ENCODE data around the gene PRL.

PRL gene

GRCh38 chr6:22288721-22289120 is 8.1 kb downstream of the PRL start:
- Histone ChIP-seq H3K27ac (ENCODE audit: poor library complexity, severe bottlenecking) (no peak overlapping the region), H3K27me3 (ENCODE audit: insufficient read depth, poor library complexity, severe bottlenecking) (no peaks in the 10 kb centered on the region), H3K36me3 (ENCODE audit: low read depth) (no peaks in the 10 kb centered on the region), H3K4me1 (ENCODE audit: insufficient read depth, poor library complexity, severe bottlenecking) (no peaks in the 10 kb centered on the region), H3K9me3 (ENCODE audit: severe bottlenecking) (no peaks in the 10 kb centered on the region), H3K4me3 (ENCODE audit: severe bottlenecking) (no peak overlapping the region)
- no peak for DNase-seq (ENCODE audit: low spot score)
- no peak for ATAC-seq (ENCODE audit: low read depth)
- no peak for TF ChIP-seq CTCF (IDR thresholded peaks at IDR 0.05; ENCODE audit: poor library complexity, severe bottlenecking)

GRCh38 chr6:22284666-22285065 is 12.2 kb downstream of the PRL start:
- Histone ChIP-seq H3K27ac (ENCODE audit: poor library complexity, severe bottlenecking) (no peak overlapping the region), H3K36me3 (ENCODE audit: low read depth) (no peaks in the 10 kb centered on the region), H3K9me3 (ENCODE audit: severe bottlenecking) (no peaks in the 10 kb centered on the region), H3K27me3 (ENCODE audit: insufficient read depth, poor library complexity, severe bottlenecking) (no peaks in the 10 kb centered on the region), H3K4me3 (ENCODE audit: severe bottlenecking) (no peak overlapping the region), H3K4me1 (ENCODE audit: insufficient read depth, poor library complexity, severe bottlenecking) (no peaks in the 10 kb centered on the region)
- no peak for TF ChIP-seq CTCF (IDR thresholded peaks at IDR 0.05; ENCODE audit: poor library complexity, severe bottlenecking)
- ATAC-seq (ENCODE audit: low read depth): no peak
- no peak for DNase-seq (ENCODE audit: low spot score)

- Histone ChIP-seq H3K9me3 (ENCODE audit: severe bottlenecking) (no peaks in the 10 kb centered on the region), H3K4me3 (ENCODE audit: severe bottlenecking) (no peak overlapping the region), H3K27me3 (ENCODE audit: insufficient read depth, poor library complexity, severe bottlenecking) (no peaks in the 10 kb centered on the region), H3K36me3 (ENCODE audit: low read depth) (no peaks in the 10 kb centered on the region), H3K27ac (ENCODE audit: poor library complexity, severe bottlenecking) (no peak overlapping the region), H3K4me1 (ENCODE audit: insufficient read depth, poor library complexity, severe bottlenecking) (no peaks in the 10 kb centered on the region)
- DNase-seq (ENCODE audit: low spot score) (no peak), ATAC-seq (ENCODE audit: low read depth) (no peak)
- TF ChIP-seq CTCF (IDR thresholded peaks at IDR 0.05; ENCODE audit: poor library complexity, severe bottlenecking): no peak
These were observed 15.3 kb downstream of the PRL start for GRCh38 chr6:22281341-22282085.

- DNase-seq (ENCODE audit: low spot score): no peak
These were observed 17.4 kb downstream of the PRL start for GRCh38 chr6:22279427-22279826.

More at GRCh38 chr6:22279427-22279826, 17.4 kb downstream of the PRL start:
- no peak for ATAC-seq (ENCODE audit: low read depth)
- Histone ChIP-seq H3K9me3 (ENCODE audit: severe bottlenecking) (no peaks in the 10 kb centered on the region), H3K4me3 (ENCODE audit: severe bottlenecking) (no peak overlapping the region), H3K36me3 (ENCODE audit: low read depth) (no peaks in the 10 kb centered on the region), H3K27ac (ENCODE audit: poor library complexity, severe bottlenecking) (no peak overlapping the region), H3K27me3 (ENCODE audit: insufficient read depth, poor library complexity, severe bottlenecking) (no peaks in the 10 kb centered on the region), H3K4me1 (ENCODE audit: insufficient read depth, poor library complexity, severe bottlenecking) (no peaks in the 10 kb centered on the region)
- no peak for TF ChIP-seq CTCF (IDR thresholded peaks at IDR 0.05; ENCODE audit: poor library complexity, severe bottlenecking)
